HepG2 (cell line): ENCODE results near the gene KCTD14. TPM values are rescaled to one million over a fixed set of nuclear protein-coding genes. Genes with fewer than 3 reads are reported as not detected.

Source experiments
- ERF ChIP-seq: IDR thresholded peaks from 2 replicates; pipeline ENCODE4 v1.6.1; 2018; ENCODE audit warnings: missing biosample characterization, missing genetic modification reagents
- KAT8 ChIP-seq: IDR thresholded peaks from 2 replicates; pipeline ENCODE4 v1.6.1; 2016; ENCODE audit warnings: missing genetic modification reagents, missing compliant biosample characterization
- MED1 ChIP-seq: sonication (generic); formaldehyde crosslinking; IDR thresholded peaks from 2 replicates; pipeline ENCODE4 v1.4.0; 2020; ENCODE audit warnings: missing genetic modification reagents
- NCOA2 ChIP-seq: sonication (generic); formaldehyde crosslinking; IDR thresholded peaks from 2 replicates; pipeline ENCODE4 v1.8.0; 2022; ENCODE audit warnings: inconsistent platforms
- POLR2G ChIP-seq: fragments of 200-400 bp; formaldehyde crosslinking; IDR thresholded peaks from 2 replicates; pipeline ENCODE4 v1.6.1; 2018; ENCODE audit warnings: mild to moderate bottlenecking, low read depth, low read length, moderate library complexity
- REXO4 ChIP-seq: sonication (generic); formaldehyde crosslinking; IDR thresholded peaks from 2 replicates; pipeline ENCODE4 v1.8.0; 2022; ENCODE audit warnings: missing genetic modification reagents, mild to moderate bottlenecking, borderline replicate concordance
- ZNF501 ChIP-seq: sonication (generic); formaldehyde crosslinking; IDR thresholded peaks from 2 replicates; pipeline ENCODE4 v1.5.1; 2020; ENCODE audit warnings: mild to moderate bottlenecking, moderate library complexity, missing genetic modification reagents
- ZNF549 ChIP-seq: sonication (generic); formaldehyde crosslinking; IDR thresholded peaks from 2 replicates; pipeline ENCODE4 v1.5.0; 2020; ENCODE audit warnings: missing genetic modification reagents
- ZNF605 ChIP-seq: sonication (generic); formaldehyde crosslinking; IDR thresholded peaks from 2 replicates; pipeline ENCODE4 v1.8.0; 2022; ENCODE audit warnings: mild to moderate bottlenecking, missing genetic modification reagents
- ZNF776 ChIP-seq: sonication (generic); formaldehyde crosslinking; IDR thresholded peaks from 2 replicates; pipeline ENCODE4 v1.4.0; 2020; ENCODE audit warnings: mild to moderate bottlenecking, missing genetic modification reagents
- polyA plus RNA-seq, 8 experiments: library from polyadenylated mRNA; depleted of rRNA in 3 of 8; stranded (reverse) in 7 of 8; unstranded in 1 of 8; fragments of >200 nt; fragmentation: Illumina TruSeq in 4 of 8; extraction: Trizol in 4 of 8; gene quantifications; 2 replicates each; pipeline versions ENCODE4 v1.2.1 to v1.2.3, GENCODE V29; 2011 to 2016; ENCODE audit warnings: low read depth in 4 of 8, missing spikeins in 1 of 8, mixed read lengths in 1 of 8; ENCODE audit not compliant: insufficient read depth in 1 of 8
- total RNA-seq, 5 experiments: library from RNA; depleted of rRNA; stranded (reverse); fragments of >200 nt; fragmentation: Illumina TruSeq; extraction: Trizol; gene quantifications; 2 replicates each; pipeline ENCODE4 v1.2.3, GENCODE V29; 2016; ENCODE audit warnings: low read depth in 1 of 5
- TF ChIP-seq, protein P1 (sequence below): sonication (generic); formaldehyde crosslinking; IDR thresholded peaks from 2 replicates; pipeline ENCODE4 v1.5.1; 2020; ENCODE audit warnings: mild to moderate bottlenecking, missing genetic modification reagents
- TF ChIP-seq, protein P2 (sequence below): sonication (generic); formaldehyde crosslinking; IDR thresholded peaks from 2 replicates; pipeline ENCODE4 v1.4.0; 2020; ENCODE audit warnings: mild to moderate bottlenecking, missing genetic modification reagents

The KCTD14 gene
- total and polyA plus RNA-seq, 2 of the 13 experiments (the other 11 are each of a cell fraction or from before 2014, with no cell fraction given) = 10.3 to 15.6 TPM

DNA sequence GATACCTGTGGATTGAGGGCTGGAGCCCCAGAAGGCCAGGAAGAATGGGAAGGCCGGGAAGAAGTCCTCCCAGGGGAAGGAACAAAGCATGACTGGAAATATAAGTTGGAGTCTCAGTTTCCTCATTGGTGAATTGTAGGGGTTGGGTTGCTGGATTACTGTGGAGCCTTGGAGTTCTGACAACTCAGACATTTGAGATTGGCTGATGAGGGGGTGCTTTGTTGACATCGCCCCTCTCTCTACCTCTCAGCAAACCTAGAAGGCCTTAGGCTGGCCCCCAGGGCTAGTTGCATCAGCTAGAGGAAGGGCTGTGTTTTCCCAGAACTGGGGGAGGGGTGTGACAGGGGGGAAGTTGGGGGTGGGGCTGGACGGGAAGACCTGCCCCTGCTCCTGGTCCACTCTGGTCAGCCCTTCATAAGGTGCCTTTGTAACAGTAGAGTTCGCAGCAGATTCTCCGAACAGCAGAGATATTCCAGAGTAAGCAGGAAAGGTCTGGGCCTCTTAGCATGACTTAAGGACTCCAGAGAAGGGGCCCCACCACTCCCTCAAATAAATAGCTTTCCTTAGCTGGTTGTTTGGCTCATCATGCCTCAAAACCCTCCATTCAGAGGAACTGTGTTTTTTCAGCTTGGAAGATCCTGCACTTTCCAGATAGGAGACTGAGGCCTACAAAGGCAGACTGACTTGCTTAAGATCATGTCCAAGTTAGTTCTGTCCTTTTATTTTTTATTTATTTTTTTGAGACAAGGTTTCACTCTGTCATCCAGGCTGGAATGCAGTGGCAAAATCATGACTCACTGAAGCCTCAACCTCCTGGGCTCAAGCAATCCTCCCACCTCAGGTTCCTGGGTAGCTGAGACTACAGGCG is 28.1 kb upstream of the KCTD14 start (continued):
- TF ChIP-seq, protein P1, sequence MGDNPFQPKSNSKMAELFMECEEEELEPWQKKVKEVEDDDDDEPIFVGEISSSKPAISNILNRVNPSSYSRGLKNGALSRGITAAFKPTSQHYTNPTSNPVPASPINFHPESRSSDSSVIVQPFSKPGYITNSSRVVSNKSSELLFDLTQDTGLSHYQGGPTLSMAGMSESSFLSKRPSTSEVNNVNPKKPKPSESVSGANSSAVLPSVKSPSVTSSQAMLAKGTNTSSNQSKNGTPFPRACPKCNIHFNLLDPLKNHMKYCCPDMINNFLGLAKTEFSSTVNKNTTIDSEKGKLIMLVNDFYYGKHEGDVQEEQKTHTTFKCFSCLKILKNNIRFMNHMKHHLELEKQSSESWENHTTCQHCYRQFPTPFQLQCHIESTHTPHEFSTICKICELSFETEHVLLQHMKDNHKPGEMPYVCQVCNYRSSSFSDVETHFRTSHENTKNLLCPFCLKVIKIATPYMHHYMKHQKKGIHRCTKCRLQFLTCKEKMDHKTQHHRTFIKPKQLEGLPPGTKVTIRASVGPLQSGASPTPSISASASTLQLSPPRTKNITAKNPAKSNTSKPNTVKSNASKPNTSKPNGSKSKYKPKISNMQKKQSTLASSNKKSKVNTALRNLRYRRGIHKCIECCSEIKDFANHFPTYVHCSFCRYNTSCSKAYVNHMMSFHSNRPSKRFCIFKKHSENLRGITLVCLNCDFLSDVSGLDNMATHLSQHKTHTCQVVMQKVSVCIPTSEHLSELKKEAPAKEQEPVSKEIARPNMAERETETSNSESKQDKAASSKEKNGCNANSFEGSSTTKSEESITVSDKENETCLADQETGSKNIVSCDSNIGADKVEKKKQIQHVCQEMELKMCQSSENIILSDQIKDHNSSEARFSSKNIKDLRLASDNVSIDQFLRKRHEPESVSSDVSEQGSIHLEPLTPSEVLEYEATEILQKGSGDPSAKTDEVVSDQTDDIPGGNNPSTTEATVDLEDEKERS (CRISPR knock-in tag) = no peak
- TF ChIP-seq REXO4 (CRISPR knock-in tag) (no peak), ZNF501 (CRISPR knock-in tag) (0 out of 2 replicates have a peak, but pooled peaks have one; percentile 37), NCOA2 (CRISPR knock-in tag) (peak; percentile 79), POLR2G (peak; percentile 71), MED1 (CRISPR knock-in tag) (peak; percentile 46), KAT8 (CRISPR knock-in tag) (peak; percentile 66; the same call in 1 of the 2 replicates), ZNF549 (CRISPR knock-in tag) (no peak), ZNF605 (CRISPR knock-in tag) (no peak), ZNF776 (CRISPR knock-in tag) (no peak), ERF (CRISPR knock-in tag) (0 out of 2 replicates have a peak, but pooled peaks have one; percentile 41)
- TF ChIP-seq, protein P2, sequence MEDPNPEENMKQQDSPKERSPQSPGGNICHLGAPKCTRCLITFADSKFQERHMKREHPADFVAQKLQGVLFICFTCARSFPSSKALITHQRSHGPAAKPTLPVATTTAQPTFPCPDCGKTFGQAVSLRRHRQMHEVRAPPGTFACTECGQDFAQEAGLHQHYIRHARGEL (CRISPR knock-in tag) = no peak
- TF ChIP-seq, all 625 proteins: peak for 49
